ENCODE measurements around the gene DIPK1A.

GRCh38 chr1:92931691-92932090, 29.6 kb downstream of the DIPK1A start:
- TF ChIP-seq TAF1 (IDR thresholded peaks at IDR 0.05; ENCODE audit: low read depth) (no peak), USF1 (IDR thresholded peaks at IDR 0.05) (no peak), CREB1 (IDR thresholded peaks at IDR 0.05; ENCODE audit: low read depth) (no peak), FOXM1 (IDR thresholded peaks at IDR 0.05; ENCODE audit: borderline replicate concordance, low read depth) (no peak)
